Measurements from ENCODE around the gene CNEP1R1. TPM values are rescaled to one million over a fixed set of nuclear protein-coding genes. Genes with fewer than 3 reads are reported as not detected.

CNEP1R1 gene
- total and polyA plus RNA-seq, 2 of the 4 experiments (the other 2 are of a cell fraction) = 16.1 to 22.0 TPM

GRCh38 chr16:50001144-50001543 lies 23.9 kb upstream of the CNEP1R1 start:
- H3K36me3 ChIP-seq (ENCODE audit: control insufficient read depth, insufficient read depth, low read length) = no peaks in the 10 kb centered on the region
- H3K9ac ChIP-seq (ENCODE audit: low read depth, low read length) = no peak overlapping the region
- no peak overlapping the region for H2BK120ac ChIP-seq (ENCODE audit: low read depth, low read length)
- H3K4me3 ChIP-seq (ENCODE audit: insufficient read depth, low read depth, low read length) = no peak overlapping the region
- ChIA-PET POLR2A (ENCODE audit: unreplicated experiment) (no interaction called here), CTCF (no interaction called here)
- intact Hi-C loops (cut with micrococcal nuclease) = no loop called here
- no peaks in the 10 kb centered on the region for H3K9me1 ChIP-seq (ENCODE audit: insufficient read depth, low read length)
- H3K9me3 ChIP-seq (ENCODE audit: control insufficient read depth, insufficient read depth, low read length) = no peaks in the 10 kb centered on the region
- H2AK5ac ChIP-seq (ENCODE audit: low read depth, low read length) = no peak overlapping the region
- no peak for DNase-seq
- H3K18ac ChIP-seq (ENCODE audit: low read depth, low read length) = no peak overlapping the region
- H3K4me2 ChIP-seq (ENCODE audit: low read depth, low read length) = no peak overlapping the region
- in situ Hi-C loops (cut with MboI; ENCODE audit: low sequenced_read_pairs) = no loop called here
- no peak overlapping the region for H3K14ac ChIP-seq (replicated peaks; ENCODE audit: low read depth, low read length)
- no peak overlapping the region for H4K8ac ChIP-seq (ENCODE audit: low read depth in 2 of 2, low read length in 2 of 2)
- no peaks in the 10 kb centered on the region for H3K79me1 ChIP-seq (ENCODE audit: low read depth in 1 of 2, low read length in 2 of 2)
- no peak overlapping the region for H3K56ac ChIP-seq (ENCODE audit: extremely low read depth, insufficient read depth, low read length)
- H2AK9ac ChIP-seq (replicated peaks; ENCODE audit: low read depth, low read length, poor library complexity) = no peak overlapping the region
- H4K5ac ChIP-seq (ENCODE audit: low read depth, low read length) = no peak overlapping the region
- H3K4ac ChIP-seq (ENCODE audit: low read depth, low read length) = no peak overlapping the region
- no peak overlapping the region for H2BK5ac ChIP-seq (ENCODE audit: low read depth, low read length, poor library complexity, severe bottlenecking)
- H3K4me1 ChIP-seq (ENCODE audit: control insufficient read depth, insufficient read depth, low read length) = no peaks in the 10 kb centered on the region
- BruUV-seq (replicated peaks) = no TSS peak
- no peak overlapping the region for H2BK20ac ChIP-seq (ENCODE audit: low read depth, low read length)
- no peak overlapping the region for H3K27ac ChIP-seq (ENCODE audit: insufficient read depth, low read length)
- no peak overlapping the region for H4K91ac ChIP-seq (ENCODE audit: insufficient read depth, low read depth, low read length)
- no peak for TF ChIP-seq RCOR1 (IDR thresholded peaks at IDR 0.05; ENCODE audit: insufficient replicate concordance, low read length)
- TF ChIP-seq POLR2A (IDR thresholded peaks at IDR 0.05; ENCODE audit: low read depth, low read length) = no peak
- TF ChIP-seq CHD1 (IDR thresholded peaks at IDR 0.05; ENCODE audit: low read depth, low read length) = no peak
- TF ChIP-seq FOS (IDR thresholded peaks at IDR 0.05; ENCODE audit: low read depth, low read length) = no peak
- TF ChIP-seq MAZ (IDR thresholded peaks at IDR 0.05; ENCODE audit: borderline replicate concordance, low read depth, low read length) = no peak
- TF ChIP-seq MXI1 (IDR thresholded peaks at IDR 0.05; ENCODE audit: borderline replicate concordance, low read depth, low read length) = no peak
- TF ChIP-seq, protein P1, sequence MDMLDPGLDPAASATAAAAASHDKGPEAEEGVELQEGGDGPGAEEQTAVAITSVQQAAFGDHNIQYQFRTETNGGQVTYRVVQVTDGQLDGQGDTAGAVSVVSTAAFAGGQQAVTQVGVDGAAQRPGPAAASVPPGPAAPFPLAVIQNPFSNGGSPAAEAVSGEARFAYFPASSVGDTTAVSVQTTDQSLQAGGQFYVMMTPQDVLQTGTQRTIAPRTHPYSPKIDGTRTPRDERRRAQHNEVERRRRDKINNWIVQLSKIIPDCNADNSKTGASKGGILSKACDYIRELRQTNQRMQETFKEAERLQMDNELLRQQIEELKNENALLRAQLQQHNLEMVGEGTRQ (IDR thresholded peaks at IDR 0.05; ENCODE audit: low read depth, low read length) = no peak
- no peak for TF ChIP-seq SMC3 (IDR thresholded peaks at IDR 0.05; ENCODE audit: low read depth, low read length)
- TF ChIP-seq MAFK (IDR thresholded peaks at IDR 0.05; ENCODE audit: low read depth, low read length) = no peak
- no peak for TF ChIP-seq CEBPB (IDR thresholded peaks at IDR 0.05; ENCODE audit: low read depth, low read length)
- WGBS, 2 experiments (ENCODE audit: extremely low coverage in 2 of 2, insufficient read length in 1 of 2) = no CpG with 5 or more reads among the region's 3 CpGs
- ATAC-seq (ENCODE audit: low read depth) = no peak
- no peak overlapping the region for H3K23ac ChIP-seq (ENCODE audit: low read depth, low read length)
- no peaks in the 10 kb centered on the region for H4K20me1 ChIP-seq (ENCODE audit: insufficient read depth, low read length)
- H2BK15ac ChIP-seq (ENCODE audit: low read depth, low read length) = no peak overlapping the region
- no peaks in the 10 kb centered on the region for H3K27me3 ChIP-seq (ENCODE audit: control insufficient read depth, insufficient read depth, low read length)
- dilution Hi-C loops (cut with HindIII; ENCODE audit: low sequenced_read_pairs, unreplicated experiment) = no loop called here
- H2AFZ ChIP-seq (replicated peaks; ENCODE audit: low read length, poor library complexity) = no peak overlapping the region
